Left ventricle myocardium inferior (tissue), 1 donor: ENCODE measurements around the gene WDFY4. TPM values are rescaled to one million over a fixed set of nuclear protein-coding genes. Genes with fewer than 3 reads are reported as not detected.

ENCODE experiments used
- DNase-seq: peaks from one replicate; pipeline ENCODE4 v3.0.0-alpha.2; 2020
- H3K27ac ChIP-seq: fragments of 200-600 bp; replicated peaks from 2 replicates; pipeline ENCODE4 v1.8.0; 2021
- H3K27me3 ChIP-seq: fragments of 200-600 bp; 2 replicates; pipeline ENCODE4 v1.8.0; 2021; ENCODE audit warnings: low read depth
- H3K36me3 ChIP-seq: fragments of 200-600 bp; 2 replicates; pipeline ENCODE4 v1.8.0; 2021
- H3K4me1 ChIP-seq: fragments of 200-600 bp; 2 replicates; pipeline ENCODE4 v1.8.0; 2021
- H3K4me3 ChIP-seq: fragments of 200-600 bp; 2 replicates; pipeline ENCODE4 v1.8.0; 2021; ENCODE audit warnings: mild to moderate bottlenecking, moderate library complexity
- H3K9me3 ChIP-seq: fragments of 200-600 bp; replicated peaks from 2 replicates; pipeline ENCODE4 v1.8.0; 2021
- intact Hi-C: fragments of 100-400 bp; cut with micrococcal nuclease; formaldehyde crosslinking; loops from one replicate; pipeline ENCODE4 v1.11.0; 2022
- long read RNA-seq: library from polyadenylated mRNA; unstranded; transcript quantifications from one replicate; pipeline ENCODE4 v2.0.0, GENCODE V29; 2021
- total RNA-seq: library from RNA; stranded (reverse); fragmentation: NEBNext Ultra II Directional; extraction: Animal tissue kit (Norgen Biotek cat#: 25700); gene quantifications from one replicate; pipeline ENCODE4 v1.2.1, GENCODE V29; 2021
- TF ChIP-seq, protein P1 (sequence below): fragments of 200-600 bp; IDR thresholded peaks from 2 replicates; pipeline ENCODE4 v1.8.0; 2021; ENCODE audit warnings: antibody characterized with exemption, mild to moderate bottlenecking, borderline replicate concordance
- donor health status: DM: no; HTN: yes; CAD: no; lungs with severe emphysema.

Gene WDFY4, protein sequence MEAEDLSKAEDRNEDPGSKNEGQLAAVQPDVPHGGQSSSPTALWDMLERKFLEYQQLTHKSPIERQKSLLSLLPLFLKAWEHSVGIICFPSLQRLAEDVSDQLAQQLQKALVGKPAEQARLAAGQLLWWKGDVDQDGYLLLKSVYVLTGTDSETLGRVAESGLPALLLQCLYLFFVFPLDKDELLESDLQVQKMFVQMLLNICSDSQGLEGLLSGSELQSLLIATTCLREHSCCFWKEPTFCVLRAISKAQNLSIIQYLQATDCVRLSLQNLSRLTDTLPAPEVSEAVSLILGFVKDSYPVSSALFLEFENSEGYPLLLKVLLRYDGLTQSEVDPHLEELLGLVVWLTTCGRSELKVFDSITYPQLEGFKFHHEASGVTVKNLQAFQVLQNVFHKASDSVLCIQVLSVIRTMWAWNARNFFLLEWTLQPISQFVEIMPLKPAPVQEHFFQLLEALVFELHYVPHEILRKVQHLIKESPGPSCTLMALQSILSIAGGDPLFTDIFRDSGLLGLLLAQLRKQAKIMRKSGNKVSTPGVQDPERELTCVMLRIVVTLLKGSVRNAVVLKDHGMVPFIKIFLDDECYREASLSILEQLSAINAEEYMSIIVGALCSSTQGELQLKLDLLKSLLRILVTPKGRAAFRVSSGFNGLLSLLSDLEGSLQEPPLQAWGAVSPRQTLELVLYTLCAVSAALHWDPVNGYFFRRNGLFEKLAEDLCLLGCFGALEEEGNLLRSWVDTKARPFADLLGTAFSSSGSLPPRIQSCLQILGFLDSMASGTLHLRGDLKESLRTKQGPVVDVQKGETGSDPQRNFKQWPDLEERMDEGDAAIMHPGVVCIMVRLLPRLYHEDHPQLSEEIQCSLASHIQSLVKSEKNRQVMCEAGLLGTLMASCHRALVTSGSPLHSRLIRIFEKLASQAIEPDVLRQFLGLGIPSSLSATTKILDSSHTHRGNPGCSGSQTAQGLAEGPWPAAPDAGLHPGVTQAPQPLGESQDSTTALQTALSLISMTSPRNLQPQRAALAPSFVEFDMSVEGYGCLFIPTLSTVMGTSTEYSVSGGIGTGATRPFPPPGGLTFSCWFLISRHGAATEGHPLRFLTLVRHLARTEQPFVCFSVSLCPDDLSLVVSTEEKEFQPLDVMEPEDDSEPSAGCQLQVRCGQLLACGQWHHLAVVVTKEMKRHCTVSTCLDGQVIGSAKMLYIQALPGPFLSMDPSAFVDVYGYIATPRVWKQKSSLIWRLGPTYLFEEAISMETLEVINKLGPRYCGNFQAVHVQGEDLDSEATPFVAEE (N-terminal part only)
- total RNA-seq: 1.5 TPM
- long read RNA-seq: 0 reads

DNA sequence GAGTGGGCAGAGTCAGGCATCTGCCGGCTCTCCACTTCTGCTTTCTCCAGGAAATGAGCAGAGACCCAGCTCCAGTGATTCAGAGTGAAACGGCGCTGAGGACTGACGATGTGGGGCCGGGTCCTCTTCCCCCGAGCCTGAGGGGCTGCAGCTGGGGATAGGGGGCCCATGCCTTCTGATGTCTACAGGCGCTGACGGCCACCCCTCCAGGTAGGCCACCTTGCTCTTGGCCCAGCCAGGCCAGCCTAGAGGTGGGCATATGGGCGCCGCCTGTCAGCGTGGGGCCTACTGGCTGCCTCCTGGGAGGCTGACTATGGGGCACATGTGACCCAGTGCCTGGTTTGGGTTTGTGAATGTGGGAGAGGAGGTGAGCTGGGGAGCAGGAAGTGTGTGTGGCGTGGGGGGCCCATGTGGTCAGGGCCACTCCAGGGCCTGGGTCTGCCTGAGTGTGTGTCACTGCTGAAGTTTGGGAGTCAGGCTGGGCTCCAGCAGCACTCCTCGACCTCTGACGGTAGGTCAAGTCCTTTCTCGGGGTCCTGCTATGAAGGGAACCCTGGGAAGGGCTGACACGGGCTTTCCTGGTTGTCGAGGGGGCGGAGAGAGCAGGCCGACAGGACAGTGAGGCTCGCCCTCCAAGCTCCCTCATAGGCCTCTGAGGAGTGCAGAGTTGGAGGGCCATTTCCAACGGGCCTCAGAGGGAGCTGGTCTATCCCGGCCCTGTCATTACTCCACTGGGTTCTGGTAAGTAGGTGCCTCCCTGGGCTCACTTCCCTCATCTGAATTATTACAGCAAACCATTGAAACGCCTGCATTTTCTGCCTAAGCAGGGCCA, at the start of gene WDFY4:
Gene WDFY4, plus strand, starts transcription at position 82 of the 832 bp plus-strand sequence. CDS start 24,860 bp downstream, outside the sequence.
- Histone ChIP-seq H3K27me3 (no peaks in the 10 kb centered on the region), H3K36me3 (no peaks in the 10 kb centered on the region), H3K9me3 (peaks cover 10% of the 10 kb centered on the region), H3K4me1 (peaks cover 9% of the 10 kb centered on the region), H3K4me3 (peak within 1 kb of the TSS; percentile 23), H3K27ac (peak within 1 kb of the TSS; percentile 16)
- intact Hi-C loops: no loop called here
- TF ChIP-seq, protein P1, sequence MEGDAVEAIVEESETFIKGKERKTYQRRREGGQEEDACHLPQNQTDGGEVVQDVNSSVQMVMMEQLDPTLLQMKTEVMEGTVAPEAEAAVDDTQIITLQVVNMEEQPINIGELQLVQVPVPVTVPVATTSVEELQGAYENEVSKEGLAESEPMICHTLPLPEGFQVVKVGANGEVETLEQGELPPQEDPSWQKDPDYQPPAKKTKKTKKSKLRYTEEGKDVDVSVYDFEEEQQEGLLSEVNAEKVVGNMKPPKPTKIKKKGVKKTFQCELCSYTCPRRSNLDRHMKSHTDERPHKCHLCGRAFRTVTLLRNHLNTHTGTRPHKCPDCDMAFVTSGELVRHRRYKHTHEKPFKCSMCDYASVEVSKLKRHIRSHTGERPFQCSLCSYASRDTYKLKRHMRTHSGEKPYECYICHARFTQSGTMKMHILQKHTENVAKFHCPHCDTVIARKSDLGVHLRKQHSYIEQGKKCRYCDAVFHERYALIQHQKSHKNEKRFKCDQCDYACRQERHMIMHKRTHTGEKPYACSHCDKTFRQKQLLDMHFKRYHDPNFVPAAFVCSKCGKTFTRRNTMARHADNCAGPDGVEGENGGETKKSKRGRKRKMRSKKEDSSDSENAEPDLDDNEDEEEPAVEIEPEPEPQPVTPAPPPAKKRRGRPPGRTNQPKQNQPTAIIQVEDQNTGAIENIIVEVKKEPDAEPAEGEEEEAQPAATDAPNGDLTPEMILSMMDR: no peak
- DNase-seq: no peak

DNA sequence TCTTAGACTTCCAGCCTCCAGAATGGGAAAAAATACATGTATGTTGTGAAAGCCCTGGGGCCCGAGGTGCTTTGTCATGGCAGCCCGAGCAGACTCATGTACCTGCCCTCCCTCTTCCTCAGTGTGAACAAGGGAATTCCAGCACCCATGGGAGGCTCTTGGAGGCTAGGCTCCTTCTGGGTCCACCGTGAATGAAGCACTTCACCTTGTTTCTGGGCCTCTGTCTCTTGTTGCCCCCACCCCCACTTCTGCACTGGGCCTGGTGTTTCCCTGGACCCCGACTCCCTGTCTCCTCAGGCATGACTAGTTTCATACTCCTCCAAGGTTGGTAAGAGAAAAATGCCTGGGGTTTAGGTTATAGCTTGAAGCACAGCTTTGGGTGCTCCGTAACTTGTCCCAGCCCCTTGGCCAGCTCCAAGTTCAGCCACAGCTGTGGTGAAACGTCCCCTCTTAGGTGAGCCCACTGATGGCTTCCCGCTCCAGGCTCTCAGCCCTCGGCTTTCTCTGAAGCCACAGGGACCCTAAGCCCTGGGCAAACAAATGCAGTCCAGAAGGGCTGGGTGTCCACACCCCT, 49.6 kb upstream of the WDFY4 start:
- H3K4me1 ChIP-seq: peaks cover 16% of the 10 kb centered on the region
- H3K27me3 ChIP-seq: no peaks in the 10 kb centered on the region
- DNase-seq: no peak
- TF ChIP-seq, protein P1: no peak
- H3K27ac ChIP-seq: peak overlapping the region; percentile 44
- no peaks in the 10 kb centered on the region for H3K36me3 ChIP-seq
- H3K9me3 ChIP-seq: peaks cover 7% of the 10 kb centered on the region
- no peak overlapping the region for H3K4me3 ChIP-seq
- intact Hi-C loops: no loop called here

DNA sequence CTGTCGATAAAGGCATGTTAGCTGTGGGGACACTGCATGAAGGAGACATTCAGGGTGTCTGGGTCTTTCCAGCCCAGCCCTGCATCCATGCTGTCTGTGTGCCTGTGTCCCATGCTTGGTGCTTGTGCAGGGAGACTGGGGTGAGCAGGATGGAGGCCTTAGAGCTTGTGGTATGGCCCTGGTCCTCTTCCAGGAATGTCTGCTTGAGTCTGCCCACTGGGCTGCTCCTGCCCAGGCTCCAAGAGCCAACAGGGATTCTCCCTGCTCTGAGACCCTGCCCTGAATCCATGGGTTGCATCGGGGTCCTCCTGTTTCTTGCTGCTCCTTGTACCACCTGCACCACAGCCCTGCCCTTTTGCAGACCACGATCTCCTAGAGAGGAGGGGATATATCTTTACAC, 48.4 kb upstream of the WDFY4 start:
- no peaks in the 10 kb centered on the region for H3K27me3 ChIP-seq
- H3K36me3 ChIP-seq: no peaks in the 10 kb centered on the region
- peaks cover 18% of the 10 kb centered on the region for H3K9me3 ChIP-seq
- TF ChIP-seq, protein P1: no peak
- no peak for DNase-seq
- H3K4me3 ChIP-seq: no peak overlapping the region
- H3K4me1 ChIP-seq: peaks cover 16% of the 10 kb centered on the region
- intact Hi-C loops: no loop called here
- no peak overlapping the region for H3K27ac ChIP-seq

DNA sequence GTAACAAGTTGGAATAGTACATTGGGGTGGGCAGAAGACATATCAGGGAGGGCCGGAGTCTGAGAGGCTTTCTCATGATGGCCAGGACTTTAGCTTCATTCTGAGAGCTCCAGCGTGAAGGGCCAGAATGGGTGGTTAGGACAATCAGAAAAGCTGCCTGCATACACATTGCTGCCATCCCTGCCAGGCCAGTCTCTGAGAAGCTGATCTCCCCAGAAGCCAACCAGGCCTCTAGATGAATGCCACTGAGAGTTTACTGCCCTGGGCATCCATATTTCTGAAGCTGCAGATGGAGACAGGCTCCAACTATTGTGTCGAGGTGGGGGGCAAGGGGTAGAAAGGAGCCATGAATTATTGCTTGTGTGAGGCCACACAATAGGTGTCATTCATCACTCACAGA, 47.8 kb upstream of the WDFY4 start:
- H3K4me1 ChIP-seq: peaks cover 16% of the 10 kb centered on the region
- H3K27ac ChIP-seq: no peak overlapping the region
- TF ChIP-seq, protein P1: no peak
- no peak for DNase-seq
- intact Hi-C loops: no loop called here
- H3K4me3 ChIP-seq: no peak overlapping the region
- peaks cover 25% of the 10 kb centered on the region for H3K9me3 ChIP-seq
- no peaks in the 10 kb centered on the region for H3K36me3 ChIP-seq
- no peaks in the 10 kb centered on the region for H3K27me3 ChIP-seq
